ENCODE measurements around the gene PRKG1. TPM values are rescaled to one million over a fixed set of nuclear protein-coding genes. Genes with fewer than 3 reads are reported as not detected.

PRKG1 gene
- total and polyA plus RNA-seq, 8 donors = 1.2 to 9.6 (median 2.9) TPM

DNA sequence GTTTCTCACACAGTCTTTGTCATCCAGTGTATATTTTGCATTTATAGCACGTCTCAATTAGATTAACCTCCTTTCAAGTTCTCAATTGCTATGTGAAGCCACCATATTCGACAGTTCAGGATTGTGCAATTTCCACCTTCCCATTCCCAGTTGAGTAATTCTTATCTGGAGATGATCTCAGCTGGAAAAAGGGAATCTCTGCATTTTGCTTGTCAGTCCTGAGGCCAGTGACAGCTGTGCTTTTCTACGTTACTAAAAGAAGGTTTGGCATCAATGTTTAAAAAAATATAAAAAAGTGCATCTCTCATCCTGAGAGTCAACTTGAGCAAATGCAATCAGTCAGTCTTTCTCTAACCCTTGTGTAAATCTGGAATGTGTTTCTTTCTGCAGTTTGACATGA, 247.7 kb downstream of the PRKG1 start:
- Histone ChIP-seq H3K9me3 (no peaks in the 10 kb centered on the region), H3K4me3 (no peak overlapping the region), H3K27ac (no peak overlapping the region), H3K36me3 (no peaks in the 10 kb centered on the region), H3K4me1 (no peaks in the 10 kb centered on the region), H3K27me3 (no peaks in the 10 kb centered on the region)
- intact Hi-C loops (cut with DNase I) = no loop called here
- no peak for ATAC-seq
- DNase-seq = no peak
- no peak for FAIRE-seq
- TF ChIP-seq, protein P1, sequence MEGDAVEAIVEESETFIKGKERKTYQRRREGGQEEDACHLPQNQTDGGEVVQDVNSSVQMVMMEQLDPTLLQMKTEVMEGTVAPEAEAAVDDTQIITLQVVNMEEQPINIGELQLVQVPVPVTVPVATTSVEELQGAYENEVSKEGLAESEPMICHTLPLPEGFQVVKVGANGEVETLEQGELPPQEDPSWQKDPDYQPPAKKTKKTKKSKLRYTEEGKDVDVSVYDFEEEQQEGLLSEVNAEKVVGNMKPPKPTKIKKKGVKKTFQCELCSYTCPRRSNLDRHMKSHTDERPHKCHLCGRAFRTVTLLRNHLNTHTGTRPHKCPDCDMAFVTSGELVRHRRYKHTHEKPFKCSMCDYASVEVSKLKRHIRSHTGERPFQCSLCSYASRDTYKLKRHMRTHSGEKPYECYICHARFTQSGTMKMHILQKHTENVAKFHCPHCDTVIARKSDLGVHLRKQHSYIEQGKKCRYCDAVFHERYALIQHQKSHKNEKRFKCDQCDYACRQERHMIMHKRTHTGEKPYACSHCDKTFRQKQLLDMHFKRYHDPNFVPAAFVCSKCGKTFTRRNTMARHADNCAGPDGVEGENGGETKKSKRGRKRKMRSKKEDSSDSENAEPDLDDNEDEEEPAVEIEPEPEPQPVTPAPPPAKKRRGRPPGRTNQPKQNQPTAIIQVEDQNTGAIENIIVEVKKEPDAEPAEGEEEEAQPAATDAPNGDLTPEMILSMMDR (IDR thresholded peaks at IDR 0.05) = no peak
- WGBS, 2 donors = 49 to 57% methylated on average over 3 of the region's 3 CpGs

DNA sequence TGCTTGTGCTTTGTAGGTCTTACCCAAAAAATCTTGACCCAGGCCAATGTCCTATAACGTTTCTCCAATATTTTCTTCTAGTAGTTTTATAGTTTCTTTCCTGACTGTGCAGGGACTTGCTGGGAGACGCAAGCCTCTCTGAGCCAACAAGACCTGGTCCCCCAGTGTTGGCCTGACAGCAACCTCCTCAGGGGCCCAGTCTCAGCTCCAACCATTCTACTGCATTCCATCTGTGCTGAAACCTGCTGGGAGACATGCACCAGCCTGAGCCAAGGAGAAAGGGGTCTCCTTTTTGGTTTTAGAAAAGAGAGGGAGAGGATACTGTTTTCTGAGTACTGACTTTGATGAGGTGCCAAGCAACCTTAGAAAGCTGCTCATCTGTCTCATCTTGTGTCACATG, 251.4 kb downstream of the PRKG1 start:
- ATAC-seq (no peak), FAIRE-seq (no peak), DNase-seq (no peak)
- no peaks in the 10 kb centered on the region for H3K27me3 ChIP-seq
- TF ChIP-seq, protein P1 (IDR thresholded peaks at IDR 0.05) = no peak
- no peaks in the 10 kb centered on the region for H3K36me3 ChIP-seq
- intact Hi-C loops (cut with DNase I) = no loop called here
- H3K27ac ChIP-seq = no peak overlapping the region
- no peak overlapping the region for H3K4me3 ChIP-seq
- H3K4me1 ChIP-seq = no peaks in the 10 kb centered on the region
- no peaks in the 10 kb centered on the region for H3K9me3 ChIP-seq
- WGBS, 2 donors = 79 to 86% methylated on average over 2 of the region's 2 CpGs

DNA sequence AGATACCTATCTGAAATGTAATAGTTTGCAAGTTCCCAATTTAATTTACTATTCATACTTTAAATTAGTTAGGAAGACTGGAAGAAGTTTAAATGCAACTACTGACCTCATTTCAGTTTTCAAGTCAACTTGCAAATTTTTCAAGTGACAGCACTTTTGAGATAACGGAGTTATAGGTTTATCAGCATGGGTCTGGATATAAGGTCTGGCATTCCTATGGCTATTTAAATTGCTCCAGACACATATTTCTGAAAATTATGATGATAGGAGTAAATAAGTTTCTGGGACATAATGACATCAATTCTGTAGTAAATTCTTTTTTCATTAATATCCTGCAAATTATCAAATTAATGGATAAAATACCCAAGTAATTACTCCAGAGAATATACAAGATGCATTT, 251.9 kb downstream of the PRKG1 start:
- no peak overlapping the region for H3K27ac ChIP-seq
- H3K4me3 ChIP-seq = no peak overlapping the region
- TF ChIP-seq, protein P1 (IDR thresholded peaks at IDR 0.05) = no peak
- no peak for DNase-seq
- no peaks in the 10 kb centered on the region for H3K27me3 ChIP-seq
- intact Hi-C loops (cut with DNase I) = no loop called here
- H3K36me3 ChIP-seq = no peaks in the 10 kb centered on the region
- H3K9me3 ChIP-seq = no peaks in the 10 kb centered on the region
- FAIRE-seq = no peak
- H3K4me1 ChIP-seq = no peaks in the 10 kb centered on the region
- ATAC-seq = no peak
- 94 to 95% methylated on average over 1 of the region's 1 CpG for WGBS, 2 donors

DNA sequence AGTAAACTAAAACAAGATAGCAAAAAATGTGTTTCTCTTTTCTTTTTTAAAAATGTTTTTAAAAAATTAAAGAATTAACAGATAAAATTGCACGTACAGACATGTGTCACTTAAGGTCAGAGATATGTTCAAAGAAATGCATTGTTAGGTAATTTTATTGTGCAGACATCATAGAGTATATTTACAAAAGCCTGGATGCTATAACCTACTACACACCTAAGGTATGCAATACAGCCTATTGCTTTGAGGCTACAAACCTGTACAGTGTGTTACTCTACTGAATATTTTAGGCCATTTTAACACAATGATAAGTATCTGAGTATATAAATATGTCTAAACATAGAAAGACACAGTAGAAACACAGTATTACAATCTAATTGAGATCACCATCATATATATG, 253.1 kb downstream of the PRKG1 start:
- Histone ChIP-seq H3K4me1 (no peaks in the 10 kb centered on the region), H3K36me3 (no peaks in the 10 kb centered on the region), H3K27ac (no peak overlapping the region), H3K4me3 (no peak overlapping the region), H3K9me3 (no peaks in the 10 kb centered on the region), H3K27me3 (no peaks in the 10 kb centered on the region)
- 76 to 83% methylated on average over 1 of the region's 1 CpG for WGBS, 2 donors
- ATAC-seq (no peak), FAIRE-seq (no peak), DNase-seq (no peak)
- TF ChIP-seq, protein P1 (IDR thresholded peaks at IDR 0.05) = no peak
- intact Hi-C loops (cut with DNase I) = no loop called here

DNA sequence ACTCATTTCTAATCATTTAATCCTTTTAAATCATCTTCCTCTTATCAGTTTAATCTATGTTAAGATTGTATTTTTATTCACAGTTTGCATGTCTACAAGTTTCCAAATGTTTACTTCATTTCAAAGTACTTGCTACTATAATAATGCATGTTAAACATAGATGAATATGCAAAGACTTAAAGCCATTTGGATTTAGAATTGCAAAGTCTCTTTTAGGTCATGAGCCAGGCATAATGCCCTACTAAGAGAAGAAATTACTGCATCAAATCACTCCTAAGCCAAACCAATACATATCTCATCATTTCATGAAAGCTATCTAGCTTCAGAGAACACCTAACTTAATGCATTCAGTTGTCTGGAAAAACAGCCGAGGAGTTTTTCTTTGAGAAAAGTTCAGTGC, 266.1 kb downstream of the PRKG1 start:
- no peaks in the 10 kb centered on the region for H3K27me3 ChIP-seq
- no peak overlapping the region for H3K27ac ChIP-seq
- ATAC-seq = no peak
- no peak for FAIRE-seq
- H3K4me1 ChIP-seq = peaks cover 0 to 6% (median 0%) of the 10 kb centered on the region in 3 donors
- DNase-seq = no peak
- H3K9me3 ChIP-seq = no peaks in the 10 kb centered on the region
- intact Hi-C loops (cut with DNase I) = no loop called here
- 90 to 95% methylated on average over 1 of the region's 1 CpG for WGBS, 2 donors
- H3K36me3 ChIP-seq = no peaks in the 10 kb centered on the region
- TF ChIP-seq, protein P1 (IDR thresholded peaks at IDR 0.05) = no peak
- H3K4me3 ChIP-seq = no peak overlapping the region
